NCI-H146 treated with DMSO at 0.1 percent for 48 hours (cell line): ENCODE measurements around the gene IFT57.
"Not testable (repeated sequence)": the region's sequence is repeated elsewhere in the genome, so short reads cannot be mapped to it uniquely, and the experiment has no call there.

Experiments used
- DNase-seq: peaks from one replicate; lab custom pipeline; 2025; ENCODE audit not compliant: unreplicated experiment; lab: John Stamatoyannopoulos, UW

IFT57 gene, protein sequence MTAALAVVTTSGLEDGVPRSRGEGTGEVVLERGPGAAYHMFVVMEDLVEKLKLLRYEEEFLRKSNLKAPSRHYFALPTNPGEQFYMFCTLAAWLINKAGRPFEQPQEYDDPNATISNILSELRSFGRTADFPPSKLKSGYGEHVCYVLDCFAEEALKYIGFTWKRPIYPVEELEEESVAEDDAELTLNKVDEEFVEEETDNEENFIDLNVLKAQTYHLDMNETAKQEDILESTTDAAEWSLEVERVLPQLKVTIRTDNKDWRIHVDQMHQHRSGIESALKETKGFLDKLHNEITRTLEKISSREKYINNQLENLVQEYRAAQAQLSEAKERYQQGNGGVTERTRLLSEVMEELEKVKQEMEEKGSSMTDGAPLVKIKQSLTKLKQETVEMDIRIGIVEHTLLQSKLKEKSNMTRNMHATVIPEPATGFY

DNA sequence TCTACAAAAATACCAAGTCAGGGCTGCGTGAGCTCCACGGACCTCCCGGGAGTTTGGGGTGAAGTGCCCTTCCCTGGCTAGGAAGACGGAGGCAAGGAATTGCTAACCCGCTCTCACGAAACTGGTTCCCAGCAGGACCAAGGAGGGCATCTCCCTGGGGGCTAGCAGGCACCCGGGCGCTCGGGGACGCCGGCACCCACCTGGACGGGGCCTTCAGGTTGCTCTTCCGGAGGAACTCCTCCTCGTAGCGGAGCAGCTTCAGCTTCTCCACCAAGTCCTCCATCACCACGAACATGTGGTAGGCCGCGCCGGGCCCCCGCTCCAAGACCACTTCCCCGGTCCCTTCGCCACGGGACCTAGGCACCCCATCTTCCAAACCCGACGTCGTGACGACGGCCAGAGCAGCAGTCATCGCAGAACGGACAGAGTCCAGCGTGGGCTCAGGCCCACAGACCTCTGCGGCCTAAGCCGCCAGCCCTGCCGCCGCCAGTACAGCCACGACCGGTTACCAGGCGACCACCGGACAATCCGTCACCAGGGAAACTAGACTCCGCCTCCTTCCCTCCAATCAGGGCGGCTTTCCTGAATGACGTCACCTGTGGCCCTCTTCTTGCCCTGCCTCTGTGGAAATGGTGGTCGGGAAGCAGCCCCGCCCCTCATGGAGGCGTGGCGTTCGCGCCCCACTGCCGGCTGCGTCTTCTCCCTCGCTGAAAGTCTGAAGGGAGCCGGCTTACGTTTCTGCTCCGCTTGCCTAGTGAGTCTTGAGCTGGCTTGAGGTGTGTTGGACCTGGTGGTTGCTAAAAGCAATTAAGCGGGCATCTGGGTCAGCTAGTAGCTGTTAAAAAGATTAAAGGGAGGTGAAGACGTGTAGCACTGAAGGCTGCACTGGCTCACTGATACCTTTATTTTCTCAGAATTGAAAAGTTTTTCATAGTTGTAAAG is at the start of gene IFT57:
Gene IFT57 (minus strand): TSS at position 514 of the 942 bp plus-strand sequence. CDS start 102 bp downstream, at position 412.
- DNase-seq, result peak; percentile 100

DNA sequence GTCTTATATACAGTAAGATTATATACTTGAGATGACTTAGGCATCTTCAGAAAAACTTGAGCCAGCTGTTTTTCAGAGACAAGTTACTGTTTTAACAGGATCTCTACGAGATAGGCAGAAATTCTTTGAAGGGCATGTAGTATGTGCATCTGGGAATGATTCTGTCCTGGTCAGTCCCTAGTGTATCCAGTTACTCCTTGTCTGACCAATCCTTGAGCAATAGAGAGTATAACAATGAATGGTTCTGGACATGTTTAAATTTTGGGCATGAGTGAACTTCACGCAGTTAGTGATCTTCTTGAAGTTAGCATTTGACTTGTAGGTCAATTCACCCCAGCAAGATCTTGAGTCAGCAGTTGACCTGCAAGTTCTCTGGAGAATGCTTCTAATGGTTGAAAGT is 49.4 kb upstream of the IFT57 start:
- no peak for DNase-seq

DNA sequence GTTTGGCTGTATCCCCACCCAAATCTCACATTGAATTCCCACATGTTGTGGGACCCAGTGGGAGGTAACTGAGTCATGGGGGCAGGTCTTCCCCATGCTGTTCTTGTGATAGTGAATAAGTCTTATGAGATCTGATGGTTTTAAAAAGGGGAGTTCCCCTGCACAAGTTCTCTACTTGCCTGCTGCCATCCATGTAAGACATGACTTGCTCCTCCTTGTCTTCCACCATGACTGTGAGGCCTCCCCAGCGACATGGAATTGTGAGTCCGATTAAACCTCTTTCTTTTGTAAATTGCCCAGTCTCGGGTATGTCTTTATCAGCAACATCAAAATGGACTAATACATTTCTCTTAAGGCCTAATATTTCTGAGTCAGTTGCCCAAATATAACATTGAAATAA is 46.0 kb upstream of the IFT57 start:
- not testable (repeated sequence) for DNase-seq

DNA sequence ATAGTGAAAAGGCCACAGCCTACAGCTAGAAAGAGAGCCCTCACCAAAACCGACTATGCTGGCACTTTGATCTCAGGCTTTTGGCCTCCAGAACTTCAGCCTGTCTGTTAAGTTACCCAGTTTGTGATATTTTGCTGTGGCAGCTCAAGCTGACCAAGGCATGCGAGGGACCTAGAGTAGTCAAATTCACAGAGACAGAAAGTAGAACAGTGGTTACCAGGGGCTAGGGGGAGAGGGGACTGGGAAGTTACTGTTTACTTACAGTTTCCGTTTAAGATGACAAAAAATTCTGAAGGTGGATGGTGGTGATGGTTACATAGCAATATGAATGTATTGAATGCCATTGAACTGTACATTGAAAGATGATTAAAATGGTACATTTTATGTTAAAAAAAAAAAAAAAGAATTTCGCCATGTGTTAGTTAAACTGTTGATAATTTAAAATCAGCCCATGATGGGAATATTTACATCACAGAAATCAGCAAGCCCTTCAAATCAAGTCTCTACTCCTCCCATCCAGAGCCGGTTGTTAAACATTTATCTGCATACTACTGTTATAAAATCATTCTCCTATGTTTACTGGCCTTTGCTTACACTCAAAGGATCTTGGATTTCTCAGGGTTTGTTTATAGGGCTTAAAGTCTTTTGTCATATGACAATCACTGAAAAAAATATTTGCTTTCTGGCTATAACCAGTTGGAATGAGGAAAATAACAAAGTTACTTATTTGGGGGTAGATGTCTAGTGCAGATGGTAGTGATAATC is 42.5 kb upstream of the IFT57 start:
- not testable (repeated sequence) for DNase-seq

DNA sequence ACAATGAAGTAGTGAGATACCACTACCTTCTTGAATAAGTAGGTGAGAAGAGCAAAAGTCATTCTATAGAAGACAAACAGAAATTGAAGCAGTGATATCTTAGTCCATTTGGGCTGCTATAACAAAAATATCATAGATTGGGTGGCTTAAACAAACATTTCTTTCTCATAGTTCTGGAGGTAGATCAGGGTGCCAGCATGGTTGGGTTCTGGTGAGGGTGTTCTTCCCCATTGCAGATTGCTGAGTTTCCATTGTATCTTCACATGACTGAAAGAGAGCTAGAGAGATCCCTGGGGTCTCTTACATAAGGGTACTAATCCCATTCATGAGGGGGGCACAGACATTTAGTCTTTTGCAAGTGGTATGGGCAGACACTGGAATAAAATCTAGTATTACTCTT is 32.9 kb upstream of the IFT57 start:
- no peak for DNase-seq

DNA sequence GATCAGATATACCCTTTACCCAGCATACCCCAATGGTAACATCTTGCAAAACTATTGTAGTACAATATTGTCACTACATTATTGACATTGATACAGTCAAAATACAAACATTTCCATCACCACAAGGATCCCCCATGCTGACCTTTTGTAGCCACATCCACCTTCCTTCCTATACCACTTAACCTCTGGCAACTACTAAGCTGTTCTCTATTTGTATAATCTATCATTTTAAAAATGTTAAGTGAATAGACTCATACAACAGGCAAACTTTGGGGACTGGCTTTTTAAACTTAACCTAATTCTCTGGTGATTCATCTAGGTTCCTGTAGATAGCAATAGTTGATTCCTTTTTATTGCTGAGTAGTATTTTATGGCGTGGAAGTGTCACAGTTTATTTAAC is 29.6 kb upstream of the IFT57 start:
- DNase-seq, result no peak

DNA sequence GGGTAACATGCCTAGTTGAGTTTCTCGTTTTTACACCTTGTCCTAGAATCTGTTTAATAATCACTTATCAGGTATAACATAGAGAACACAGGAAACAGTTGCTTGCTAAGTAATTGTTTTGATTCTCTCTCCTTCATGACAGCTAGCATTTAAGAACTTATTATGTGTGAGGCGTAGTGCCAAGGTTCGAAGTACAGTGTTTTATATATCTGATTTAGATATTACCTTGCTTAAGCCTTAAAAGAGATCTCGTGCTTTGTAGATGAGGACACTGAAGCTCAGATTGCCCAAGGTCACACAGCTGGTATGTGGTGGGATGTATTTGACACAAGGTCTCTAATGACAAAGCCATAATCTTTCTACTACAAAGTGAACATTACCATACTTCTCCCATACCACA is 29.0 kb upstream of the IFT57 start:
- no peak for DNase-seq

DNA sequence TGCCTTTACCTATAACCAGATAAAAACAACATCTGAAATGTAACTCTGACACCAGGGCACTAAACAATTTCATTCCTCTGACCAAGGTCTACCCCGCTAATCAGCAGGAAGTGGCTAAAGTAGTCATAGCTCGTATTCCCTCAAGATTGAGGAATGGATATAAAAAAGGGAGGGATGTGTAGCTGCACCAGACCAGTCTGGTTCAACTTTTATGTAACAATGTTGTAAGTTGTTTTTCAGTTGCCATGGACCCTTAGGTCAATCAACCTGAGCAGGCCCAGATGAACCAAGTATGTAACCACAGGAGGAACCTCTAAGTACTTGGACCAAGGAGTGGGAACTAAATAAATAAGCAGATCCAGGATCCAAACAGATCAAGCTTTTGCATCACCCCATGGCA is 28.4 kb upstream of the IFT57 start:
- no peak for DNase-seq

DNA sequence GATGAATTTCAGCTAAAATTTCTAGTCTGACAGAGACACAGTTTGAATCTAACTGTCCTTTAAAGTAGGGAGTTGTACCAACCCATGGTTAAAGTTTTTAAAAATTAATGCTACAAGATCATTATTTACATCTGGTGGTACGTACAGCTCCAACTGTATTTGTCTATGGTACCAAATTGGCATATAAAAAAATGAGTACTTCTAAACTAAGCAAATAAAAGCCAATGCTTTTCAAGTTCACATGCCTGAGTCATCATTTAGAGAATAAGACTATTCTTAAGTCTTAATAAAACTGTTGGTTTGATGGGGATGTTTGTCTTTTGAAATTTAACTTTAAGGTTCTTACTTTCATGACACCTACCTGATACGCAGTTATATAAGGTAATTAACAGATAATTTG is 21.0 kb upstream of the IFT57 start:
- DNase-seq, result no peak

DNA sequence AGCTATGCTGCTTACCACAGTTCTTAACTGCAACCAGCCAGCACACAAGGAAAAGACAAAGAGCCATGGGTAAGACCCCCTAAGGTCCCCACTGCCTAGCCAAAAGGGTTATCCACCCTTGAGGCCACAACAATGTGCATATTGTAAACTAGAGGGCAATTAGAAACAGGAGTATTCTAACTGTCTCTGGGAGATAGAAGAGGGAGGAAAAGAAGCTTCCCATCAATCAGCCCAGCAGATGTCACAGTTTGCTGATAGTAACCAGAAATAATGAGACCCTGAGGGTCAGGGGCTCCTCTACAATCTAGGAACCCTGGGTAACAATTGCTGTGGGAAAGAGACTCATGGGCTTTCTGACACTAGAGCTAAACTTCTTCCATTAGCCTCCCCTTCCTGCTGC is 20.6 kb upstream of the IFT57 start:
- DNase-seq, result no peak

DNA sequence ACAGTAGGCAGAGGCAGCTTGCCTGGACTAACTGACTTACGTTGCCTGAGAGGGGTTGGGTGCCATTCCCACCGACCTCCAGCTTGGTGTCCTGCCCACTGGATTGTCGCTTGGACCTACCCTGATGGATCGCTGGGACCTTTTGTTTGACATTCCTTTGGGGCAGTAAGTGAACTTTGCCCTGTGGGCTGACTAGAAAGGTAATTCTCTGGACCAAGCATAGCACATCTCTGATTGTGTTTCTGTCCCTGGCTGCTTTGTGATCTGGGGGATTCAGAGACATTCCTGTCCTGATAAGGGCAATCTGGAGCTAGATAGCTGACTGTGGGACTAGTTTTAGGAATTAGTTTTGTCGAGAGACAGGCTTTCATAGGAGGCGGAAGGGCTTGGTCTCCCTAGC is 19.5 kb upstream of the IFT57 start:
- no peak for DNase-seq

DNA sequence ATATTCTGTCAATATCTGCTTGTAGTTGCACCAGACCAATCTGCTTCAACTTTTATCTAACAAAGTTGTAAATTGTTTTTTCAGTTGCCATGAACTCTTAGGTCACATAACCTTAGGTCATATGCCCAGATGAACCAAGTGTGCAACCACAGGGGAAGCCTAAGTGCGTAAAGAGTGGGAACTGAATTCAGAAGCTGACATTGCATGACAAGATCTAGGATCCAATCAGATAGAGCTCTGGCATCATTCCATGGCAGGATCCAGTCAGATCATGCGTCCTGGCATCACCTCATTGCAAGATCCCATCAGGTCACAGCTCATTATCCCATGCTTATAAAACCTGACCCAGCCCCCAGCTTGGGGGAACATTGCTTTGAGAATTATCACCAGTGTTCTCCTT is 18.9 kb upstream of the IFT57 start:
- no peak for DNase-seq

DNA sequence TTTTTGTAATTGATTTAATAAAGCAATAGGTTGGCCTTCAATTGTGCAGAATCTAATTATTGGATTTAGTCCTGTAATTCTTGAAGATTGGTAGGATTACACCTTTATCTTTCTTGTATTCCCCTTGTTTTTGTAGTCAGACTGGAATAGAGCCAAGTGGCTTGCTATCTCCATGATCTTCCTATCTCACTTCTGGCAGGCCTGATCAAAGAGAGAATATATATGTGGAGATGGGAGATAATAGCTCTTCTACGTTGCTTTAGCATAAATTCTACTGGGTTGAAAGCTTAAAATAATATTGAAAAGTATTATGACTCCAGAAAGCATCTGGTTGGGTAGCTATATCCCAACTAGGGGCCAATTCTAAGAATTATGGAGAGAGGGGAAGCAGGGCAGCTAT is 16.9 kb upstream of the IFT57 start:
- no peak for DNase-seq

DNA sequence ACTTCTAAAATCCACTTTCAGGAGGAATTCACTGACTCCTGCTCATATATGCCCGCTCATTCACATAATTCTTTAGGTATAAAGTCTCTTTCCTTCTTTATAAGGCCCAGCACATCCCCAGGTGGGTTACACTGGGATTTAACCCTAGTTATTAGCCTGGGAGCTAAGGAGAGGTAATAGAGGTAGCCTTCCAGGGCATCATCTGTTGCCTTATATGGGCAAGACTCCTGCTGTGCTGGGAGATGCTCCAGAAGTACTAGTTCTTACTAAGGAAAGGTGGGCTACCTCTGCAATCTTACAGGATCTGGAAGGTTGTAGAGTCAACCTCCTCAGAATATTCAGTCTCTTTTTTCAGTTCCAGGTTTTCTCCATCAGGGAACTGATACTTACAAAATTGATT is 13.1 kb upstream of the IFT57 start:
- no peak for DNase-seq

DNA sequence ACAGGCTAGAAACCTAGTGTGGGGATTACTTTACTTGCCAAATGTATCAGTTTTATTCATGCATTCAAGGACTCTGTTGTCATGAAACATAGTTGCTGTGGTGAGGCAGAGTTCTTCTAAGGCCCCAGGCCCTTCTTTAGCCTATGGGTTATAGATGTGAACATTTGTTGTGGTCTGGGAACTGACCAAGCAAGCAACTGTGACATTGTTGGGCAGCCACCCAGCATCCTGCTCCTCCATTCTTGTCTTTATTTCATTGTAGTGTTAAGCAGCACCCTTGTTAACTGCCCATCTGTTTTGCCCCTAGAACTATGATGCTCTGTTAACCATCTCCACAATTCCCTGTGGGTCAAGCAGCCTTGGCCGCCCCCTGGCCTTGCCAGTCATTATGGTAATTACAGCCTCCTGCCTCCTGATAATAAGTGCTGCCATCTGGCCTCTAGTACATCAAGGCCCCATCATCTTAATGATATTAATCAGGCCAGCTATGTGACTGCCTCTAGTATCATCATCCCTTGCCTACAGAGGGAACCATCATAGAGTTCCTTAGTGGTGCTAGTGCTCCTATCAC is 12.2 kb upstream of the IFT57 start:
- no peak for DNase-seq

DNA sequence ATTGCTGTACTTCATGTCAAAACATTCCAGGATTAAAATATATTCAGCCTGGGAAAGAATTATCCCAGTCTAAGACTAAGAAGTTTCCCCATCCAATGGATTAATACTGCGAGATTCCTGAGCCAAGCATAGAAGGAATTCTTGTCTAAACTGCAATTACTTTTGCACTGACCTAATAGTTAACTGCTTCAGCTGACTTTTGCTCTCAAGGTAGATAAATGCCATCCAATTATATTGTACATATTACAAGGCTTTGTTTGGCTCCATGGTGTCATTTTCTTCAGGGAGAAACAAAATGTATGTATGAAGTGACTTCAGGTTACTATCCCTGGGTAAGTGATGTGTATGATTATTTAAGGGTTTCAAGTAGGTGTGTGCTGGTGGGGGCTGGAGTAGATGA is 6.1 kb upstream of the IFT57 start:
- DNase-seq, result no peak

DNA sequence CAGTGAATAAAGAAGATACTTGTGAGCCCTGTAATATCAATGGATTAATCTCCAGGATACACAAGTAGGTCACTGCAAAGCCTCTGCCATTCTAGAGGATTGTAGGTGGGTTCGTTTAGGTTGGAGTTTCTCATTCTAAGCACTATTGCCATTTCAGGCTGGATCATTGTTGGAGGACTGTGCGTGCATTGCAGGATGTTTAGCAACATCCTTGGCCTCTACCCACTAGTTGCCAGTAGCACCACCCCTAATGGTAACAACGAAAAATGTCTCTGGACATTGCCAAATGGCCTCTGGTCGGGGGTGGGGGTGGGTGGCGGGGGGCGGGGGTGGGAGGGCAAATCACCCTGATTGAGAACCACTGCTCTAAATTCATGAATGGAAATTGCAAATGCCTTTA is 4.9 kb upstream of the IFT57 start:
- DNase-seq, result no peak

DNA sequence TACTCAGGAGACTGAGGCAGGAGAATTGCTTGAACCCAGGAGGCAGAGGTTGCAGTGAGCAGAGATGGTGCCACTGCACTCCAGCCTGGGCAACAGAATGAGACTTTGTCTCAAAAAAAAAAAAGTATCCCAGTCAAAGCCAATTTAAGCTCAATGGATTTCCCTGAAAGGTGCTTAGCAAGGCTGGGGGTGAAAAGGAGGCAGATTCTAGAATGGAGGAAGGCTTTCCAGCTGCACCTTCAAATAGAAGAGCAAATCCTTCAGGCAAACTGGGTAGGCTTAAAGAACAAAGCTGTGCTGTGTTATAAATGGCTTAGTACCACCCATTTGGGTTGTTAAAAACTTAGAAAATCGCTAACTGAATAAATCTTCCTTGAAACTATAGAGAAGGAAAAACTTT is 3.0 kb upstream of the IFT57 start:
- DNase-seq, result no peak

DNA sequence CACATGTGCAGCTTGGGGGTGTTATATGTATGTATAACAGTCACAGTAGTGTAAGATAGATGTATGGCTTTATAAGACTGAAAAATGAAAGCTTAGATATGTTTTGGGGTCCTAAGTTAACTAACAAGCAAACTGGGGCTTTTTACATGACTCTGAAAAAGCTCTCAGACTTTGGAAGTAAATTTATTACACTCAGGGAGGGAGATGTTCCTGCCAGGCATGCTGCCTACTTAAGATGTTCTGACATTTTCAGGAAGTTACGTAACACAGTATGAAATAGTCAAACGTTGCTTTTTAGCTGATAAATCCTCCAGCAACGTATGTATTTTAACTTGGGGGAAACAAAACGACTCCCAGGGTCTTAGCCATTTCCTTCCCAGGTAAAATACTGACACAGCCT is 1.7 kb upstream of the IFT57 start:
- DNase-seq, result no peak

DNA sequence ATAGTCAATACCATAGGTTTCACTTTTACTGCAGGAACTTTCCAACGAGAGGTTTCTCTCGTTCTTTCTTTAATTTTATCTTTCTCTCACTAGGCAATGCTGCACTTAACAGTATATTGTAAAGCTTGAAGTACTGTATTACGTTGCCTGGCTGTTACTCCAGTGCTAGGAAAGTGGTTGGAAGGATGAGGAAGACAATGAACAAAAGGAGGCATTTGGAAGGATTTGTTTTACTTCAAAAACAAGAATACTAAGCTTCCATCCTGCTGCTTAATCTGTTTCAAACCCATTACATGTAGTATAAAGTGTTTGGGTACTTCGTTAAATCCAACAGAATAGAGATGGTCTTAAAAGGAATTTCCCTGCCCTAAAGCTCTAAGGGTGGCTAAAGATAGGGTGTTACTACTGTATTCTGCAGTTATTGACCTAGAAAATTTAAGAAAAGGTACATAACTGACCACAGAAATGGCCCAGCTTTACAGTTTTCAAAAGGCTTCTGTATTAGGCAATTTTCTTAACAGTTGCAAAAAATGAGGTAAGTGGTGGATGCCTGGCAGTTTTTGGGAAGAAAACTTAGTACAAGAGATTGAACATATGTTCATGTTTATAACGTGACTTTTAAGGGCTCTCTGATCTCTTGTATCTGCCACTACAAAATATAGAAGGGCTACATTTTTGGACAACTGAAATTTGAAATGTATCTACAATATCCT is 785 bp upstream of the IFT57 start:
- peak; percentile 57 for DNase-seq
